Stimulated activated CD4-positive, alpha-beta T cell treated with anti-CD3 and anti-CD28 coated beads, Interleukin-15, amount 100 ng/mL, for 48 hours (primary cell): ENCODE data around the gene ZNF283.
A peak's percentile ranks its signal among the peaks of the same experiment; 100 is the strongest.
"Not testable (repeated sequence)": the region's sequence is repeated elsewhere in the genome, so short reads cannot be mapped to it uniquely, and the experiment has no call there.

Source experiments
- DNase-seq, 2 donors: peaks; one replicate each; pipeline ENCODE4 v3.0.0-alpha.2; 2020; ENCODE audit warnings: low read depth in 2 of 2

Gene ZNF283

DNA sequence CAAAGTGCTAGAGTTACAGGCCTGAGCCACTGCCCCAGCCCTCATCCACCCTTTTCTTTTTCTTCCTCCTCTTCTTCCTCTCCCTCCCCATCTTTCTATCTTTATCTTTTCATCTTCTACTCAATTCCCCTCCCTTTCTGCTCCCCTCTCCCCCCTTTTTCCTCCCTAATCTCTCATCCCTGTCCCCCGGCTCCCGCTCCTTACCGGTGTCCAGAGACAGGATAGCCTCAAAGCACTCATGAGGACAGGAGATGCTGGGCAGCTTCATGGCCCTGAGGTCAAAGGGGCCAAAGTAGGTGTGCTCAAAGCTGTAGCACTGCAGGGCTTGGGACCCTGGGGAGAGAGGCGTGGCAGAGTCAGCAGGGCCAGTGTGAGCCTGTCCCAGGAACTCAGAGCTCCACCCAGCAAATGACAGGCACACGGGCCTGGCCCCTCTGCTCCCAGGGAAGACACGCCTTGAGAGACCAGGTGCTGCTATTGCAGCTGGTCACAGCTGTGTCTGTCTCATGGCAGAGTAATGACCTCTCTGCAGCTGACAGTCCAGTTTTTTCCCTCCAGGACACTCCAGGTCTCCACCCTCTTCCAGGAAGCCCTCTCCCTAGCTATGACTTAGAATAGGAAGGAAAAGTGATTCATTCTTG lies 27.5 kb upstream of the ZNF283 start:
- DNase-seq: no peak

DNA sequence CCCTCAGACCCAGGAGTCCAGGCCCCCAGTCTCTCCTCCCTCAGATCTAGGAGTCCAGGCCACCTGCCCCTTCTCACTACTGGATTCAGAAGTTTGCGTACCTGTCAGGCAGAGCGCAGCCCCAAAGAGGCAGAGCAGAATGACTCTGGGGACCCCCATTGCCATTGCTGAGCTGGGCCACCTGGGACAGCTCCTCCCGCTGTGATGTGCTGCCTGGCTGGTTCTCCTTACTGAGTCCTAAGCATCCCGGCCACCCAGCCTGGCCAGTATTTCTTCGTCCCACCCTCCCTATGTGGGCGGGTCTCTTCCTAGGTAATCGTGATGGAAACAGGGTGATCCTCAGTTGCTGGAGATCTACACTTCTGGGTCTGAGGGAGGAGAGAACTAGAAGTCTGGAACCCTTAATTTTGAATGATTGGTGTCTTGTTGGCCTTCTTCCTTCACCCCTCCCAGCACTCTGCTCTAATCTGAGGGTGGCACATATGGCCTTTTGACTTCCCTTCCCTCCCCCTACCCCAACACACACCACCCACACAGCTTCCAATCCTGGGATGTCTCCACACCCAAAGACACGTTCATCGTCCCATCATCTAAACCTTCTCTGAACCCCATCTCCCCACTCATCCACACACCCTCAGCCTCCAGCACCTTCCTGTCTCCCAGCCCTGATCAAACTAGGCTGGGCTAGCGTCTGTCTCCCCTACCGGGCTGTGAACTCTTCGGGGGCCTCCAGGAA lies 24.7 kb upstream of the ZNF283 start, which contains the start of gene LYPD5:
TSS of gene LYPD5 (minus strand) at position 232 of the 736 bp plus-strand sequence. CDS start at position 165, 67 bp downstream.
- DNase-seq: no peak

DNA sequence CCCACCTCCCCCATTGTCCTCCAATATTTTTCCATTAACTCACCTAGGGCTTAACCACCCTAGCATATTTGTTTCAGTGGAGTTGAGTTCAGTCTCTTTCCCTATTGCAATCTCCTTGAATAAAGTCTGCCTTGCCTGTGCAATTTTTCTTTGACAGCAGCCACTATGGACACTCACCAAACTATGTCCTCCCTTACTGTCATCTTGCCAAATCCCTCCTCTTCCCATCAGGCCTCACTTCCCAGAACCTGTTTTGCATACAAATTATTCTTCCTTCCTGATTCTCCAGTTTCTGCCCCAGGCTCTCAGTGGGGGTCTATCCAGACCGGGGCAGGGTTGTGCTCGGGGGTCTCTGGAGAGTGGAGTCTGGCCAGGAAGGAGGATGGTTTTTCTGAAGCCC lies 22.7 kb upstream of the ZNF283 start:
- DNase-seq: no peak

- DNase-seq: not testable (repeated sequence)
Measured at GRCh38 chr19:43806401-43806800, 20.7 kb upstream of the ZNF283 start.

GRCh38 chr19:43806848-43807247 lies 20.3 kb upstream of the ZNF283 start:
- DNase-seq: no peak

DNA sequence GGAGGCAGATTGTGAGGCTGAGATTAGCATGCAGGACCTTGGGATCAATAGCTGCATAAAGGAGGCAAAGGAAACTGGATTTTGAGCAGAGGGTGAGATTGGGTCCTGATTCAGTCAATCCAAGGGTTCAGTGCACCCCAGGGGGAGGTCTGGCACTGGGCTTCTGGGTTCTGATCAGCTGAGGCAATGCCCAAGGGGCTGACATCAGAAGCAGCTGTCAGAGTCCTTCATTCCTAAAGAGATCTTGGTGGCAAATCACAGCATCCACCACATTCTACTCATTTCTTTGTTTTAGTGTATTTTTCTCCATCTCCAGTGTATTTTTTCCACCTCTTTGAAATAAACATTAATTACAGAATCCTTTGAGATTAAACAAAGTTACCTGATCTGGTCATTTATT lies 19.5 kb upstream of the ZNF283 start:
- no peak for DNase-seq

DNA sequence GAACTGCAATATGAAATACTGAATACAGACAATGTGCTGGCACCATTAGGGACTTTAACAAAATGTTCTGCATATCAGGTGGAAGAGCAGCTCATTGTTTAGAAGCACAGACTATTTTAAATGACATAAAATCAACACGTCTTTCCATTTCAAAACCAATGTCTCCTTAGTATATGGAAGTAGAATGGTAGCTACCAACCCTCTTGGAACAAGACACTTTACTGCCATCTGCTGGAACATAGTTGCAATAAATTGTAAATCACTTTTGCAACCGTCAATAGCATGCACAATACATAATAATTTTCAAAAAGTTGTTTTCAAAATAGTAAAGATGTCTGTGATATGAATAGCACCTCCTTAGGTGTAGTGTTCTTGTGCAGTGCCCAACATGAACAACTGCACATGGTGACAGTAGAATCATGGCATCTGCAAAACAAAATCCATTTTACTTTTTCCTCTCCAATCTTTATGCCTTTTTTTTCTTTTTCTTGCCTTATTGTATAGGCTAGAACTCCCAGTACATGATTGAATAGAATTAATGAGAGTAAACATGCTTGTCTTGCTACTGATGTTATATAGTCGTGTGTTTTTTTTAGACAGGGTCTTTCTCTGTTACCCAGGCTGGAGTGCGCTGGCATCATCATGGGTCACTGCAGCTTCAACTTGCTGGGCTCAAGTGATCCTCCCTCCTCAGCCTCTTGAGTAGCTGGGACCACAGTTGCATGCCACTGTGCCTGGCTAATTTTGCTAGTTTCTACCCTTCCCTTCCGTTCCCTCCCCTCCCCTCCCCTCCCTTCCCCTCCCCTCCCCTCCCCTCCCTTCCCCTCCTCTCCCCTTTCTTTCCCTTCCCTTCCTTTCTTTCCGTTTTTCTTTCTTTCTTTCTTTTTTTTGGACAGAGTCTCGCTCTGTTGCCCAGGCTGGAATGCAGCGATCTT lies 17.1 kb upstream of the ZNF283 start:
- no peak for DNase-seq

- DNase-seq: no peak
Measured at GRCh38 chr19:43811837-43812236, 15.3 kb upstream of the ZNF283 start.

DNA sequence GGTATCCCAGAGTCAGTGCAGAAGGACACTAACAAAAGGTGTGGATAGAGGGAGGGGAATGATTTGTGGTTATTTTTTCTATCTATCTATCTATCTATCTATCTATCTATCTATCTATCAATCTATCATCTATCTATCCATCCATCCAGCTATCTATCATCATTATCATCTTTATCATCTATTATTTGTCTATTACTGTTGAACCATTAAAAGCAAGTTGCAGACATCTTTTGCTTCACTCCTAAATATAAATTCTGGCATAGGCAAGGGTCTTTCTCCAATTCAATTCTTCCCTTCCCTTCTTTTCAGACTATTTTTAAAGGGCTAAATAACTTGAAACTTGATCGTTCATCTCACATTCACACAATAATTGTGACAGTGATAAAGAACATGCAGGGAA lies 14.9 kb upstream of the ZNF283 start:
- DNase-seq: no peak

DNA sequence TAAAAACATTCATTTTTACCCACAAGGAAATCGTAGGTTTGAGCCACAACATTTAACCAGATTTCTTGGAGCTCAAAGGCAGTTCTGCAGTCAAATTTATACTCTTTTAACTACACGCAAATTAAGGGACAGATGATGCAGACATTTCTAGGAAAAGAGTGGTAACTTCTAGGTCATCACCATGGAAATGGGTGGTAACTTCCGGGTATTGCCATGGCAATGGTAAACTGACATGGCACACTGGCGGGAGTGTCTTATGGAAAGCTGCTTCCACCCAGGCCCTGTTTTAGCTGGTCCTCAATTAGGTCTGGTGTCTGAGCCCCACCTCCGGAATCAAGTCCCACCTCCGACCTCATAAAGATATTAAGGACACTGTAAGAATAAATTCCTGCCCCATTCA lies 14.4 kb upstream of the ZNF283 start:
- DNase-seq: no peak

- no peak for DNase-seq
Measured at GRCh38 chr19:43814663-43815352, 12.3 kb upstream of the ZNF283 start.

- not testable (repeated sequence) for DNase-seq
Measured at GRCh38 chr19:43817454-43817853, 9.7 kb upstream of the ZNF283 start.

DNA sequence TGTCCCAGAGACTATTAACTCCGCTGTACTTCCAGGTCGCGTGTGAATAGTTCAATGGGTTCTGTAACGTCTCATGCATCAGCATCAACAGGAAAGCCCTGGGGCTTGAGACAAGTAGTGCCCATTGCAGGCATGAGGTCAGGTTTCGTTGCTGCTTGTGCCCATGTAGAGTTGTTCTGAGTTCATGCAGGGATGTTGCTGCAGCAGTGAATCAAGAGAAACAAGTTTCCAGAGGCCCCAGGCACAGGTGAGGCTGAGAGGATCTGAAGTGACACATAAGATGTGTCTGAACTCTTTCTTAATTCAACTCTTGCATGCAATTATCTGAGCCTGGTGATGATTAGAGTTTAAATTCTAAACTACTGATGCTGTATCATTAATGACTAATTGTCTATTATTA lies 8.6 kb upstream of the ZNF283 start:
- DNase-seq: no peak

DNA sequence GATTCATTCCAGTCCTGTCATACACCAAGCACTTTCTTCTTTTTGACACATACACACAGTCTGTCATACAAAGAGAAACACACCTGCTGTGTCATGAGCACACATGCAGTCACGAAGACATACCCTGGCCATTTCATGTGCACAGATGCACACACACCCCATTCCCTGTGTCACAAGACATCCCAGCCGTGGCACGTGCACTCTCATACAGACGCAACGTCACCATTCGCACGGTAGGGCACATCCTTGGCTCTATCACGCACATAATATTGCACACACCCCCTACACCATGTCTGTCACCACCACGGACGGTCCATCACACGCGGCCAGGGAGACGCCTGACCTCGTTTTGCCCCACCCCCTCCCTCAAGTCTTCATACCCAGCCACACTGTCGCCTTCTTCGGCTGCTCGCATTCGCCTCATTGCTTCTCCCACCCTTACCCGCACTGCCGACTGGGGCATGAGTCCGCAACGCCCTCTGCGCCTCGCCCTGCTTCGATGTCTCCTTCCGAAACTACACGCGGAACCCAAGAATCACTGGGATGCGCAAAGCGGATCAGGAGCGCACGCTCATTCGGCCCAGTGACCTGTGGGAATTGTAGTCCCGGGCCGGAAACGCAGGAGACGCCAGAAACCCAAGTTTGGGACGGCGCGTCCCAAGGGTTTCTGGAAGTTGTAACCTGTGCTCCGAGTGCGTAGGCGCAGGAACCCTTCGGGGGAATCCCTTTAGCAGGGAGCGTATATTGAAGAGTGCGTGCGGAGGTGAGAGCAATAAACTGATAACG lies 6.8 kb upstream of the ZNF283 start:
- DNase-seq: peak in 1 of 2 donors; percentile 16

- DNase-seq: no peak
Measured at GRCh38 chr19:43820884-43821215, 6.3 kb upstream of the ZNF283 start.

DNA sequence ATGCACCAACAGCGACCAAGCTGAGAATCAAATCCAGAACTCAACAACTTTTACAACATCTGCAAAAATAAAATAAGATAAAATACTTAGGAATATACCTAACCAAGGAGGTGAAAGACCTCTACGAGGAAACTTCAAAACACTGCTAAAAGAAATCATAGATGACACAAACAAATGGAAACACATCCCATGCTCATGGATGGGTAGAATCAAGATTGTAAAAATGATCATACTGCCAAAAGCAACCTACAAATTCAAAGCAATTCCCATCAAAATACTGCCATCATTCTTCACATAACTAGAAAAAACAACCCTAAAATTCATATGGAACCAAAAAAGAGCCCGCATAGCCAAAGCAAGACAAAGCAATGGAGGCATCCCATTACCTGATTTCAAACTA lies 3.3 kb upstream of the ZNF283 start:
- DNase-seq: not testable (repeated sequence)

GRCh38 chr19:43824572-43824971 lies 2.5 kb upstream of the ZNF283 start:
- not testable (repeated sequence) for DNase-seq

DNA sequence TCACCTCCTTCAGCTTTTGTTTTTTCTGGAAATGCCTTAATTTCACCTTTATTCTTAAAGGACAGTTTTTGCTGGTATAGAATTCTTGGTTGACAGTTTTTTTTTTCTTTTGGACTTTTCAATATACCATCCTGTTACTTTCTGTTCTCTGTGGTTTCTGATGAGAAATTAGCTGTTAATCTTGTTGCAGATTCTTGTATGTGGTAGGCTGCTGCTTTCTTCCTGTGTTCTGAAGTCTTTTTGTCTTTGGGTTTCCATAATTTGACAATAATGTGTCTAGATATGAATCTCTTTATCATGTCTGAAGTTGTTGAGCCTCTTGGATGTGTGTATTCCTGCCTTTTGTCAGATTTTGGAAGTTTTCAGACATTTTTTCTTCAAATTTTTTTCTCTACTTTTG lies 12.0 kb downstream of the ZNF283 start:
- DNase-seq: no peak

DNA sequence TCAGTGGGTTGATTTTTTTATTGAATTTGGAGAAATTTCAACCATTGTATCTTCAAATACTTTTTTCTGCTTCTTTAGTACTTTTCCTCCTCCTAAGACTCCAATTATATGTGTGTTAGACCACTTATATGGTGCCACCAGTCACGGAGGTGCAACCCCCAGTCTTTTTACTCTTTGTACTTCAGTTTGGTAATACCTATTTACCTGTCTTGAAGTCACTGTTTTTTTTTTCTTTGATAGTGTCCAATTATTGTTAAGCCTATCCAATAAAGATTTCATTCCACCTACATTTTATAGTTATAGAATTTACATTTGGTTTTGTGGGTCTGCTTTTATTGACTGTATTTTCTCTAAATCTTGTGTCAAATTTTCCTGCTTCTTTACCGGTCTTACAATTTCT lies 14.9 kb downstream of the ZNF283 start:
- DNase-seq: no peak

GRCh38 chr19:43847246-43847645 lies 20.1 kb downstream of the ZNF283 start:
- no peak for DNase-seq

GRCh38 chr19:43847884-43848283 lies 20.8 kb downstream of the ZNF283 start:
- DNase-seq: no peak
